Measurements from ENCODE around the gene PTPRB.

- TF ChIP-seq, protein P1, sequence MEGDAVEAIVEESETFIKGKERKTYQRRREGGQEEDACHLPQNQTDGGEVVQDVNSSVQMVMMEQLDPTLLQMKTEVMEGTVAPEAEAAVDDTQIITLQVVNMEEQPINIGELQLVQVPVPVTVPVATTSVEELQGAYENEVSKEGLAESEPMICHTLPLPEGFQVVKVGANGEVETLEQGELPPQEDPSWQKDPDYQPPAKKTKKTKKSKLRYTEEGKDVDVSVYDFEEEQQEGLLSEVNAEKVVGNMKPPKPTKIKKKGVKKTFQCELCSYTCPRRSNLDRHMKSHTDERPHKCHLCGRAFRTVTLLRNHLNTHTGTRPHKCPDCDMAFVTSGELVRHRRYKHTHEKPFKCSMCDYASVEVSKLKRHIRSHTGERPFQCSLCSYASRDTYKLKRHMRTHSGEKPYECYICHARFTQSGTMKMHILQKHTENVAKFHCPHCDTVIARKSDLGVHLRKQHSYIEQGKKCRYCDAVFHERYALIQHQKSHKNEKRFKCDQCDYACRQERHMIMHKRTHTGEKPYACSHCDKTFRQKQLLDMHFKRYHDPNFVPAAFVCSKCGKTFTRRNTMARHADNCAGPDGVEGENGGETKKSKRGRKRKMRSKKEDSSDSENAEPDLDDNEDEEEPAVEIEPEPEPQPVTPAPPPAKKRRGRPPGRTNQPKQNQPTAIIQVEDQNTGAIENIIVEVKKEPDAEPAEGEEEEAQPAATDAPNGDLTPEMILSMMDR (IDR thresholded peaks at IDR 0.05) = no peak
- no peak for TF ChIP-seq POLR2A (IDR thresholded peaks at IDR 0.05)
Observed at GRCh38 chr12:70657616-70658286, 20.5 kb upstream of the PTPRB start.
